Superior temporal gyrus (tissue), 1 donor: ENCODE measurements around the gene LTBP1.
"Not testable (repeated sequence)": the region's sequence is repeated elsewhere in the genome, so short reads cannot be mapped to it uniquely, and the experiment has no call there.

Experiments
- DNase-seq: peaks from one replicate; pipeline ENCODE4 v3.0.0-alpha.2; 2016; ENCODE audit errors: extremely low spot score

The LTBP1 gene

DNA sequence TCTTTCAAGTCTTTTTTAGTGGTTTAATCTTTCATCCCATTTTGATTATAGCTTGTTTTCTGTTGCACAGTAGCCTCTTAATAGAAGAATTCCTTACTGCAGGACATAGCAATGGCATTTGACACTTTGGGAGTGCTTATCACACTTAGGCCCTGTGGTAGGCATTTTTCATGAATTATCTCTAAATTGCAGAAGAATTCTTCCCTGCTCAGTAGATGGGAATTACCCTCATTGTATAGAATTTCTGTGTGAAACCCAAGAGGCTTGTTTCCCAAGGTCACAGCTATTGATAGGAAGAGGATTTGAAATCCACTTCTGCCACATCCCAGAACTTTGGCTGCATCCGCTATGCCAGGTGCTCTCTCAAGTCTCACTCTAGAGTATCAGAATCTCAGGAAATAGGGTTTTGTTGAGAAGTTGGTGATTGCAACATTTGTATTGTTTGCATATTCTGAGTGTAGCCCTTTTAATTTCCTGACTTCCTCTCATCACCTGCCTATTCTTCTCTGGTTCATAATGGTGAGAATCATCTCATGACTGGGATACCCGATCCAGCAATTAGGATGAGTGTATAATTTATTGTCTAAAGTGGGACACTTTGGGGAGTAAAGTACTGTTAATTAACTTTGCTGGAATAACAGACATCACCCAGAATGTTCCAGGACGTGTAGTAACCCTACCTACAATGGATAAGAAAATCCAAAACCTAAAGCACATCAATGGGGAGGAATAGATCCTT lies 274.5 kb downstream of the LTBP1 start:
- no peak for DNase-seq

DNA sequence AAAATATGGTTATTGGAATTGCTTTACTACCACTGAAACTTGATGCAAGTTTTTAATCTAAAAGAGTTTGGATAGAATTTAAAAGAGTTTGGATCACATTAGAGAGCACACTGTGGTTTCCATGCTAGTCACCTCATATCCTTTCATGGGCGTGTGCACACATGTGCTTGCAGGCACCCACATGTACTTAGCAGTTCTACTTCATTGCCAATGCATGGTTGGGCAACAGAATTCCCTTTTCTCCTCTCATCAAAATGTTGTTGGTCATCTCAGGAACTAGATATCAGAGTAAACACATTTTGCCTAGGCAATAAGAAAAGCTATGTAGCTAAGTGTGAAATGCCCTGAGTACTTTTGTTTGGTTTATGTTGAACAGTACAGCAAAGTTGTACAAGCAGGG lies 275.6 kb downstream of the LTBP1 start:
- DNase-seq = no peak

DNA sequence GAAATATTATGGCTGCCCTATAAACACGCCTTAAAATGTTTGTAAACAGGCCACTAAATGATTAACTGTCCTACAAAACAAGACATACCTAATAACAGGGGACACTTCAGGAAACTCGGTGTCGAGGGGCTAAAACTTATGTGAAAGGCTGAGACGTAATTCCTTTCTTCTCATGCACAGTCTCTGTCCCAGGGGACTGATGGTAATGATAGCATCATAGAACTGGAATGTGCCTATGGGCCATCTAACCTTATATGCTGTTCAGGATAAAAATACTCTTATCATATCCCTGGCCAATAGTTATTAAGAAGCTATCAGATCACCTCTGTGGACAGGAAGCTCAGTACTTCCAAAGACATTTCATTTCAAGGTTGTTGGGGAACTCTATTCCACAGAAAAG lies 277.1 kb downstream of the LTBP1 start:
- no peak for DNase-seq

DNA sequence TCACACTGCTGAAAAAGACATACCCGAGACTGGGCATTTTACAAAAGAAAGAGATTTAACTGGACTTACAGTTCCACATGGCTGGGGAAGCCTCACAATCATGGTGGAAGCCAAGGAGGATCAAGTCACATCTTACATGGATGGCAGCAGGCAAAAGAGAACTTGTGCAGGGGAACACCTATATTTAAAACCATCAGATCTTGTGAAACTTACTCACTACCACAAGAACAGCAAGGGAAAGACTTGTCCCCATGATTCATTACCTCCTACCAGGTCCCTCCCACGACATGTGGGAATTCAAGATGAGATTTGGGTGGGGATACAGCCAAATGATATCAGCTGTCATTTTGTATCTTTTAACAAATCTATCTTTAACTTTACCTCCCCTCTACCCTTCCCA lies 278.6 kb downstream of the LTBP1 start:
- no peak for DNase-seq

DNA sequence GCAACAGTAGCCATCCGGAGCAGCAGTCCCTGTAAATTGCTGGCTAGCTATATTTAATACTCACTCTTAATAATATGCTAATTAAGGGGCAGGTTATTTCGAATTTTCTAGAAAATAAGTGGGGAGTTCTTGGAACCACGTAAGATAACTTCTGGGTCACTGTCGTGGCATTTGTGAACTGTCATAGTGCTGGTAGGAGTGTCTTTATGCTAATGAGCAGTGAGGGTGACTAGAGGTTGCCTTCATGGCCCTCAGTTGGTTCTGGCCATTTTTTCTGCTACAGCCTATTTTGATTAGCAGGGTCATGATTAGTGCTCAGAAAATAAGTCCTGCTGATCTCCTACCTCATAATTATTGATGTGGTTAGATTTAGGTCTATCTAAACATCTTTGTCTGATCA lies 279.8 kb downstream of the LTBP1 start:
- no peak for DNase-seq

DNA sequence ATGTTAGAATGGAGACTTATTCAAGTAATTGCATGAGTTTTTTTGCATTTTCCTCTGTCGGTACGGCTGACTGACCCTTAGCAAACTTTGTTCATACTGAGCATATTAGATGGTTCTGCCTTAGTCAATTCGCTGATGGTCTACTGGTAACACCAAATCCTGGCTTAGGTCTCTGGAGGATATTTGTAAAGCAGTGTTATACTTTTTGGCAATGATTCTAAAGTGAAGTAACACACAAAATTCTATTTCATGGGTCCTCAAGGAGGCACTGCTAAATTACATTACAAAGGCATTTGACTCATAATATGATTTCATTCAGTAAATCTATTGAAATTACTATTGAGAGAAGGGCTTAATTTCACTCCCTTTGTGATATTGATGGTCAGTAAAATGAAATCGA lies 282.9 kb downstream of the LTBP1 start:
- no peak for DNase-seq

DNA sequence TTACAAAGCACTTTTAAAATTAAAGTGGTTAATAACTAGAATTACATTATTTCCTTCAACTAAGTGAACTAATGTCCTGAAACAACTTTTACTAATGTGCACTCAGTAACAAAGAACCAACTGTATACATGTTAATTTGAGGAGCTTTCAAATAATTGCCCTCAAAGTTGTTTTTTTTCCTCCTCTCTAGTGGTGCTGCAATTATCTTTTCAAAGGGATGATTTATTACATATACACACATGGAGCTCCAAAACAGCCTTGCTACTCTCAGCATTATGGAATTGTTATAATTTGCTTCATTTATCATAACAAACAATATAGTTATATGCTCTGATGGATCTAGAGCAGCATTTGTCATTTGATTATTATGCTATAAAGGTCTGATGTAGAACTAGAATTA lies 283.4 kb downstream of the LTBP1 start:
- no peak for DNase-seq

DNA sequence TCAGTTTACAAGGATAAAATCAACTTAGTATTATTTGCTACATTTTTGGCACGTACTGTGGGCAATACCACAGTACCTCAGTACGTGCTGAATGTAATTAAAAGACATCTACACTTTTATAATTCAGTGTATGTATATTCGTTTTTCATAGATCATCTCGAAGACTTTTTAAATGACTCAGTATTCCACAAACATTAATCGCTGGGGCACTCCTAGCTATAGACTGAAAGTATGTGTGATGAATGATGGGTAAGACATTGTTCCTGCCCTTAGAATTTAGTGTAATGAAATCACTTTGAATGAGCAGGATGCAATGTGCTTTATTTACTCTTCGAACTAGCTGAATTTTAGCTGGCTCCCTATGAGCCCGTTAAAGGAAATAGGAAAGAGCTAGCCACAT lies 284.1 kb downstream of the LTBP1 start:
- no peak for DNase-seq

DNA sequence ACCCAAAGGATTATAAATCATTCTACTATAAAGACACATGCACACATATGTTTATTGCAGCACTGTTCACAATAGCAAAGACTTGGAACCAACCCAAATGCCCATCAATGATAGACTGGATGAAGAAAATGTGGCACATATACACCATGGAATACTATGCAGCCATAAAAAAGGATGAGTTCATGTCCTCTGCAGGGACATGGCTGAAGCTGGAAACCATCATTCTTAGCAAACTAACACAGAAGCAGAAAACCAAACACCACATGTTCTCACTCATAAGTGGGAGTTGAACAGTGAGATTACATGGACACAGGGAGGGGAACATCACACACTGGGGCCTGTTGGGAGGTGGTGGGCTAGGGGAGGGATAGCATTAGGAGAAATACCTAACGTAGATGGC lies 288.8 kb downstream of the LTBP1 start:
- not testable (repeated sequence) for DNase-seq

DNA sequence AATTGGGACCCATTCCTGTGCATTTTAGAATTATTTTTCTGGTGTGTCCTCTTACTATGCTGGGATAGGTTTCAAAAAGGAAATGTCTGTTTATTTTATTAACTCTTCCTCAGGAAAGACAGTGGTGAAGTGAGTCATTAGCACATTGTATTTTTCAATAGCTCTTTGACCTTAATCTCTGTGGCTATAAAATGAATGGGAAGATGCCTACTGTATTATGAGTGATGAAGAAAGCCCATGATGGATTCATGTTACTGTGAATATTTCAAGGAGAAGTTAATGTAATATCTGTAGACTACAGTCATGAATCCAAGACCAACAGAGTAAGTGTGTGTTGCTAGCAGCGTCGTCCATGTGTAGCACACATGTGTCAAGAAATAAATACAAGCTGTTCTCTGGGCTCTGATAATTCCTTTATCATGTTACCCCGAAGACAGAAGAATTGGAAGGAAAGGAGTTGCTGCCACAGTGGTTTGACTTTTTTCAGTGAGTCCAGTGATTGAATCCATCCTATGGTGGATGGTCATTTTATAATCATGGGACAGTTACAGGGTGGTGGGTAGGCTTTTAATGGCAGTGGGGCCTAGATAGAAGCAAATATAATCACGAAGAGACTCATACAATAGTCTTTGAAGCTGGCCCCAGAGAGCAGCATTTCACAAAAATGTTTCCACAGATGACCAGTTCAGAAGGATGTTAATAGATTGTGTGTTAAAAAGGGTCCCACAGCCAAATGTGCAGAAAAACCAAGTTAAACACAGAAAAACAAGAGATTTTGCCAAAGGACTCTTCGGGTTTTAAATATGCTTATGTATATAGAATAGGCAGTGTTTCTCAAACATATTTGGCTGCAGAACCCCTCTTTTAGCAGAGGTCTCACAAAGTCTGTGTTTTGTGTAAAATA lies 290.0 kb downstream of the LTBP1 start:
- DNase-seq = no peak

DNA sequence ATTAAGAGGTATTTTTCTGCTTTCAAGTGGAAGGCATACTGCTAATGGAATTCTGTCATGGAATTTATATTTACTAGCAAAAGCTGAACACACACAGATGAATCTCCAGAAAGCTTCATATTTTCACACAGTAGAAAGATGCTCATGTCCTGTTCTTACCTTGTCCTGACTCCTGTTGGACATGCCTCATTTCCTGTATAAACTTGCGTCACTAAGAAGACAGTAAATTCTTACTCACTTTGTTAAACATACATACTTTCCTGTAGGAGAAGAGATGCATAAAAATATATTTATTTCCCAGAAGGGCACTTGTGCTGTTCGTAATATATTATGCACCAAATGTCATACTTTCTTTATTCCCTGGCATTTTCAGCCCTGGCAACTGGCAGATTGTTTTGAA lies 291.4 kb downstream of the LTBP1 start:
- DNase-seq = no peak

DNA sequence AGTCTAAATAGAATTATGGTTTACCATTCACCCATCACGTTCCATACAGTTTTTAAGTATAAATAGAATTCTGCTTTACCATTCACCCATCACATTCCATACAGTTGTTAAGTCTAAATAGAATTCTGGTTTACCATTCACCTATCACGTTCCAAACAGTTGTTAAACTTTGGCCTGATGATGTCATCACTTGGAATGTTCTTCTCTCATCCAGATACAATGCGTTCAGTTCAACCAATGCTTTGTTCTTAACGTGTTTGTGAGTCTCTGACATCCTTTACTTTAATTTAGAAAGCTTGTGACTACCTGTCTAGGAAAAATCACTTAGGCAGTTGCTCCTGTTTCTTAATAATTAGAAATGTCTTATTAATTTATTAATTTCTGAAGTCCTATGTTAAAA lies 293.4 kb downstream of the LTBP1 start:
- no peak for DNase-seq

DNA sequence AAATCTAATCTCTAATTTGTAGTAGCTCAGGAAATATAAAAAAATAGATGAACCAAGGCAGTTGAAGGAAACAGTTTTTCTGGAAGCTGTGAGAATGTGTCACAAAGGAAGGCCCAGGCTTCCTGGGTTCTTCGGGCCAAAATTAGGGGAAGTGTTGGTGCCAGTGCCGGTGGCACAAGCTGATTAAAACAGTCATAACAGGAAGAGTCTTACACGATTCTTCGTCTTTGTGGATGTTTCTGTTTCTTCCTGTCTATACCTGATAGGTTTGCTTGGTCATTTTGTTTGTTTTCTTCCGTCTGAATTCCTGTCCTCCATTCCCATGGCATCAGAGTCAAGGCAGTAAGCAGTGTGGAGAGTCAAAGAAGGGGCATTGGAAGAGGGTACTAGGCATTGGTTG lies 294.3 kb downstream of the LTBP1 start:
- DNase-seq = no peak

DNA sequence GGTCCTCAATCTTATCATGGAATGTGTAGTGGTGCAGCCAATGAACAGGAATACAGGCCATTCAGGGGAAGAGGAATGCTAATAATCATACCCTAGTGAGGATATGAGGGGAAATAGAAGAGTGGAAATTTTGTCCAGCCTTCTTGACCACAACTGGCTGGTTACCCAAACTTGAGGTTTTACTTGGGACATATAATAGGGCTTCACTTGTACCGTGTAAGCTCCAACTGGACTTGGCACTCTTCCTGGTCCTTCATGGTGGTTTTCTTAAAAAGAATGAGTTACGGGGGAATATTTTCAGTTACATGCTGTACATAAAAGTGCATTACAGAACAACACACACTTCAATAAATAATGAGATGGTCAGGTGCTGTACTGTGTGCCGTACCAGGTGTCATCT lies 294.8 kb downstream of the LTBP1 start:
- DNase-seq = no peak

DNA sequence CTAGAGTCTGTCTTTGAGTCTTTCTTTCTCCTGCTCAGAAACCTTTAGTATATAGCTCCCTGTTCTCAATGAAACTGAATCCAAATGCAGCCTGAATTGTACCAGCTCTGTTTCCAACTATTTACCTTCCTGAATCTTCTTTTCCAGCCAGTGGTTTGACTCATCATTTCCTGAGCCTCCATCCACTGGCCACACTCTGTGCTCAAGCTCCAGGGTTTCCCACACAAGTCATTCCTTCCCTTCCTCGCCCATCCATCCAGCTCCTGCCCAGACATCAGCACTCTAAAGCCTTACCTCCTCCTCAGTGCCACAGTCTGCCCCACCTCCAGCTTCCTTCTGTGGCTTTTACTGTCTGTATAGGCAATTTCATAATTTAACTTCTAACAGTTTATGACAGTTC lies 296.1 kb downstream of the LTBP1 start:
- DNase-seq = no peak

DNA sequence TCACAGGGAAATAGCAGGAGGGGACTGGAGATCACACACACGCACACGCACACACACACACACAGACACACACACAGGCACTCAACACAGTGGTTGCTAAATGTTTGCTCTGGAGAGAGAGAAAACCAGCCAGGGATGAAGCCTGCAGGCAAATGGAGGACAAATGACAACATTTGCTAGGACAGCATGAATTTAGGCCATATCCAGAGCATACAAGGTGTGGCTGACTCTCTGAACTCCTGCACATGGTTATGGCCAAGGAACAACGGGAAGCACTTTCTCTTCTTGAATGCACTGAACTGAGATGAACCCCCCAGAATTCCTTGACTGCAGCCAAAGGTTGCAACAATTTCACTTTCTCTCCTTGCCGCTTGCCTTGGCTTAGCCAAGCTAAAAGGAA lies 299.7 kb downstream of the LTBP1 start:
- no peak for DNase-seq

DNA sequence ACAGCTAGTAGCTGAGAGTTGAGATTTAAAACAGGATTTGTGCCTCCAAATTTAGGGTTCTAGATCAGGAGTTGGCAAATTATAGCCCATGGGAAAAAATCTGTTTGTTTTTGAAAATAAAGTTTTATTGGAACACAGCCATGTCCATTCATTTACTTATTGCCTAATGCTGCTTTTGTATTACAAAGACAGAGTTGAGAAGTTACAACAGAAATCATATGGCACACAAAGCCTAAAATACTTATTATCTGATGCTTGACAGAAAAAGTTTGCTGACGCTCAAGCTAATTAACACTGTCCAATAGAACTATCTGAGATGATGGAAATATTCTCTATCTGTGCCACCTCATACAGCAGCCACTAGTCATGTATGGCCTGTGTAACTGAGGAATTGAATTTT lies 300.6 kb downstream of the LTBP1 start:
- no peak for DNase-seq

DNA sequence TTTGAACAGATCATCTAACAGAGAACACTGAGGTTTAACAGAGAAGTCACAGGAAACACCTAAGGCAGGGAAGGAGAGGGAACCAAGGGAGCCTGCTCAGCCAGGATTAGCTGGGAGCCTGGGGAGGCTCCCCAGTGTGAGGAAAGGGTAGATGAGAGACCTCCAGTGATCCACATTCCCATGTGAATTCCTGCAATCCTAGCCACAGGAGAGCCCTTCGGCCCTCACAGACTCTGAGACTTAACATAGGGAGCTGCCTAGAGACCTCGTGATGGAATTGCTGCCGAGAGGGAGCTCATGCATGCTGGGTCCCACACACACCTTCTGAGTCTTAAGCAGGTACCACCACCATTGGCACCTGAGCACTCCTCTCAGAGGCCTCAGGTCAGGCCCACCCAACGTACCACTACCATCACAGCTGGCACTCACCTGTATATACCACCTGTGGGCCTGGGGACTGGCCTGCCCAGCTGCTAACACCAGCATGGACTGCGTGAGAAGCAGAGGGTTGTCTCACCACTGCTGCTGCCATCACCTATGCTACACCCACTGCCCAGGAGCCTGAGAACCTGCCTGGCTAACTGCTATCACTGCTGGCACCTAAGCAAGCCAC lies 303.8 kb downstream of the LTBP1 start:
- DNase-seq = no peak

DNA sequence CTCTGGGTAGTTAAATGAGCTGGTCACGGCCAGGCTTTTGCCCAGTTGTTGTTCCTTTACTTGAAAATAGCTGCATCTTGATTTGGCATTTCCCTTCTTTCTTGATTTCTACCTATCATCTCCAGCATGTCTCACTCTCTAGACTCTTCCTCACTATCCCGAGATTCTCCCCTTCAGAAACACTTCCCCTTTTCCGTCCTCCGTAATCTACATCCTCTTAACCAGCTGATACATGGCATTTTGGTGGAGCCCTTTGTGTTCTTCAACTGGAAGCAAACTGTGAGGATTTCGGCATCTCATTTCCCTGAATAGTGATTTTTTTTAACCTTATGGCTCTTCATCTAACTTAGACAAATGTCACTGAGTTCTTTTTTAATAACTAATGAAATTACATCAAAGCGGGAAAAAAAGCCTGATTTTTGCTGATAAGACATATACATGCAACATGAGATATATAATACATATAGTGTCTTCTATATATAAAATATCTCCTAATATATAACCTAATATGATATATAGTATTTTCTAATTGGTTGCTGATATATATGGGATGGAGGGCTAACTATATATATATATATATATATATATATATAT lies 309.5 kb downstream of the LTBP1 start:
- no peak for DNase-seq

DNA sequence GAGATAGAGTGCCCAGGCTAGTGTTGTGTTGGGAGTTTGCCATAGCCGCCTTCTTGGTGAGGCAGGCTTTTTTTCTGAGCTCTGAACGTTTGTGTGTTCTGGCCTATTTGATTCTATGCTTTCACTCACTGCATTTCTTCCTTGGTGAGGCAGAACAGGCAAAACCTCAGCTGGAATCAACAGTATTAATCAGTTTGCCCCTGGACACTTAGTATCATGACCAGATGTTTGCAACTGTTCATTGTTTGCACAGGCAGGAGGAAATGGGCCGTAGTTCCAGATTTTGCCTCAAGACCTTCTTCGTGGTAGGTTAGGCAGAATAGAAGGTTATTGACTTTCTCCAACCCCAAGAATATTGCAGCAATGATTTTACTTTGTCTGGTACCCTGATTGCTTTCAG lies 311.6 kb downstream of the LTBP1 start:
- DNase-seq = no peak

DNA sequence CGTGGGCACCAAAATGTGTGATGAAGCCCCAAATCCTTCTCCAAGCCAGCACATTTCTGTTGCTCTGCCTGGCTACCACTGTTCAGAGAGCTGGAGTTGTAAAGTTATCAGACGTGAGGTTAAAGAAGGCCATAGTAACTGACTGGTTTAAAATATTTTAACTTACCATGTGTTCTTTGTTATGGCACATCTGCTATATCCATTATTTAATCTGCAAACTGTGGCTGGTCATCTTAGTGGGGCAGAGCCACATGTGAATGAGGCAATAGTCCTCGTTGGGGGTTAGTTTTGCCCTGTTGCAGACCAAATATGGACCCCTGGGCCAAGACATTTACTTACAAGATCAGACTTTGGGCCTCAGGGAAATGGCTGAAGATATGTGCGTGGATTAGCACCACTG lies 315.3 kb downstream of the LTBP1 start:
- DNase-seq = no peak

DNA sequence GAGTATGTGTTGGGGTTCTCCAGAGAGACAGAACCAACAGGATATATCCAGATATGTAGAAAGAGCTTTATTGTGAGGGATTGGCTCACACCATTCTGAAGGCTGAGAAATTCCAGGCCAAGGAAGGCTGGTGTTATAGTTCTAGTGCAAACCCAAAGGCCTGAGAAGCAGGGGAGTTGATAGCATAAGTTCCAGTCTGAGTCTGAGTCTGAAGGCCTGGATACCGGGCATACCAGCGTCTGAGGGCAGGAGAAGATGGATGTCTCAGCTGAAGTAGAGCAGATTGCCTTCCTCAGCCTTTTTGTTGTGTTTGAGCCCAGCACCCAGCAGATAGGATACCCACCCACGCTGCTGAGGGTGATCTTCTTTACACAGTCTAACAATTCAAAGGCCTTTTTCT lies 318.0 kb downstream of the LTBP1 start:
- no peak for DNase-seq
